ELF-1 (cell line): ENCODE results near the gene NLRP12.
"Not testable (repeated sequence)": the region's sequence is repeated elsewhere in the genome, so short reads cannot be mapped to it uniquely, and the experiment has no call there.

Experiments
- DNase-seq: peaks from one replicate; pipeline ENCODE4 v3.0.0-alpha.2; 2016; ENCODE audit warnings: low read depth, low spot score

The NLRP12 gene, protein sequence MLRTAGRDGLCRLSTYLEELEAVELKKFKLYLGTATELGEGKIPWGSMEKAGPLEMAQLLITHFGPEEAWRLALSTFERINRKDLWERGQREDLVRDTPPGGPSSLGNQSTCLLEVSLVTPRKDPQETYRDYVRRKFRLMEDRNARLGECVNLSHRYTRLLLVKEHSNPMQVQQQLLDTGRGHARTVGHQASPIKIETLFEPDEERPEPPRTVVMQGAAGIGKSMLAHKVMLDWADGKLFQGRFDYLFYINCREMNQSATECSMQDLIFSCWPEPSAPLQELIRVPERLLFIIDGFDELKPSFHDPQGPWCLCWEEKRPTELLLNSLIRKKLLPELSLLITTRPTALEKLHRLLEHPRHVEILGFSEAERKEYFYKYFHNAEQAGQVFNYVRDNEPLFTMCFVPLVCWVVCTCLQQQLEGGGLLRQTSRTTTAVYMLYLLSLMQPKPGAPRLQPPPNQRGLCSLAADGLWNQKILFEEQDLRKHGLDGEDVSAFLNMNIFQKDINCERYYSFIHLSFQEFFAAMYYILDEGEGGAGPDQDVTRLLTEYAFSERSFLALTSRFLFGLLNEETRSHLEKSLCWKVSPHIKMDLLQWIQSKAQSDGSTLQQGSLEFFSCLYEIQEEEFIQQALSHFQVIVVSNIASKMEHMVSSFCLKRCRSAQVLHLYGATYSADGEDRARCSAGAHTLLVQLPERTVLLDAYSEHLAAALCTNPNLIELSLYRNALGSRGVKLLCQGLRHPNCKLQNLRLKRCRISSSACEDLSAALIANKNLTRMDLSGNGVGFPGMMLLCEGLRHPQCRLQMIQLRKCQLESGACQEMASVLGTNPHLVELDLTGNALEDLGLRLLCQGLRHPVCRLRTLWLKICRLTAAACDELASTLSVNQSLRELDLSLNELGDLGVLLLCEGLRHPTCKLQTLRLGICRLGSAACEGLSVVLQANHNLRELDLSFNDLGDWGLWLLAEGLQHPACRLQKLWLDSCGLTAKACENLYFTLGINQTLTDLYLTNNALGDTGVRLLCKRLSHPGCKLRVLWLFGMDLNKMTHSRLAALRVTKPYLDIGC

GRCh38 chr19:53824134-53824611, at the start of gene NLRP12:
NLRP12 (minus strand) TSS chr19:53824314; CDS start chr19:53824174, 140 bp downstream.
- no peak for DNase-seq

- no peak for DNase-seq
These were observed 48.6 kb upstream of the NLRP12 start for GRCh38 chr19:53872762-53873161.

- DNase-seq = no peak
These were observed 47.3 kb upstream of the NLRP12 start for GRCh38 chr19:53871454-53871853.

DNA sequence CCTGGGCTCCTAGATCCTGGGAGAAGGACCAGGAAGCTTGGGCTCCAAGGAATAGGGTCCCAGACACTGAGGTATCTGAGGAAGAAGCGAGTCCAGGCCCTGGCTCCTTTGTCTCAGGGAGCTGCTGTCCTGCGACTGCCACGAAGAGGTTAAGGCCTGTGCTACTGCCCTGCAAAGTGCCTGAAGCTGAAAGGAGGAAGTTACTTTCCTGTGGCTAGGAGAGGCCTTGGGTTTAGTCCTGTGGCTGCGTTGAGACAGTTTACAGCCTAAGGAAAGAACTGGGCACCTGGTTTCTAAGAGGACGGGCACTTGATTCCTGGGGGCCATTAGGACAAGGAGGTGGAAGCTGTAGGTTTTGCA, 46.4 kb upstream of the NLRP12 start:
- DNase-seq = peak; percentile 48

GRCh38 chr19:53869805-53870484, 45.8 kb upstream of the NLRP12 start:
- DNase-seq = not testable (repeated sequence)

DNA sequence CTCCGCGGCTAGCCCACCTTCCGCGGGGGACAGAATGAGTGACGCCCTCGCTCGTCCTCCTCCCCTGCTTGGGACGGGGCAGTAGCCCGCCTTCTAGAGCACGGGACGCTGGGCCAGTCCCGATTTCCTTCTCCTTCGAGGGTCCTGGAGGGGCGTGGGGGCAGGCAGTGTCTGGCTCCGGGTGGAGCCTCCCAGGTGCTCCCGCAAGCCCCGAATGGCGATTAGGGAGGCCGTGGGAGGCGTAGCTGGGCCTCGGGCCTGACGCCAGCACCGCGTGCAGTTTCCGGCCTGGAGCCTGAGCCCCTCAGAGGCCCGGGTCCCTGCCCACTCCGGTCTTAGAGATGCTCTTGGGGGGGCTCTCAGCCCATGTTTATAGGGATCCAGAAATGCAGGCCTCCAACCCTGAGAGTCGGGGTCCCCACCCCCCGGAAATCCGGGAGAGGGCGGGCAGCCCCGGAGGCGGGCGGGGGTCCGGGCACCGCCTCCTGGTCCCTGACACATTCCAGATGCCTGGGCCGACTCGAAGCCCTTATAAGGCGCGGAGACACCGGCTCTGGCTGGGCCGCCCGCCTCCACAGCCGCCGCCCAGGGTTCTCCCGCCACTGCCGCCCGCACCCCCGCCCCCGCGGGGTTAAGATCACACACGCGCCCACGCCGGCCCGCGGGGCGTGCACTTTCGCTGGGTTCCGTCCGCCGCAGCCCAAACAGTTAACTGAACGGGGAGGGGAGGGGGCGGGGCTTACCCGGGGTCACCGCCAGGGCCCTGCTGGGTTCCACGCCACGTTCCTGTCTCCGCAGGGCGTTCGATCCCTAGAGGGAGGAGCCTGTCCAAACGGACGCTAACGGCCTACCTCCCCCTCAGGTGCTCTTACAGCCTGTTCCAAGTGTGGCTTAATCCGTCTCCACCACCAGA, 45.0 kb upstream of the NLRP12 start:
- DNase-seq = peak; percentile 94

- peak; percentile 78 for DNase-seq
These were observed 44.2 kb upstream of the NLRP12 start for GRCh38 chr19:53868091-53868891.

GRCh38 chr19:53867225-53868090, 43.3 kb upstream of the NLRP12 start, which contains the start of gene MYADM:
MYADM (plus strand) TSS chr19:53867883; CDS start chr19:53873530, 5,647 bp downstream.
- DNase-seq = peak; percentile 100

DNA sequence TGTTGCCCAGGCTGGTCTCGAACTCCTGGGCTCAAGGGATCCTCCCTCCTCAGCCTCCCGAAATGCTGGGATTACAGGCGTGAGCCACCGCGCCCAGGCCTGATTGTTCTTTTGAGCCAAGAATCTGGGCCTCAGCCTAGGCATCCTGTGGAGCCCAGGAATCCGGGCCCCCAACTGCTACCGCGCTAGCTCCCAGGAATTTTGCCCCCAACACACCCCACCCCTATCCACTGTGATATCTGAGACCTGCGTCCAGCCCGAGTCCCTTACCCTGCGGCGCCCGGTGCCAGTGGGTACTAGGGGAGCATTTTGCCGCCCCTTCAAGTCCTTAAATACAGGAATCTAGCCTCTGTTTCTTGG, 42.7 kb upstream of the NLRP12 start:
- peak; percentile 74 for DNase-seq

- DNase-seq = peak; percentile 78
These were observed 42.1 kb upstream of the NLRP12 start for GRCh38 chr19:53865918-53866864.

- no peak for DNase-seq
These were observed 41.4 kb upstream of the NLRP12 start for GRCh38 chr19:53865523-53865917.

- DNase-seq = no peak
These were observed 40.3 kb upstream of the NLRP12 start for GRCh38 chr19:53864308-53864836.

- DNase-seq = no peak
These were observed 29.6 kb upstream of the NLRP12 start for GRCh38 chr19:53853707-53854106.

DNA sequence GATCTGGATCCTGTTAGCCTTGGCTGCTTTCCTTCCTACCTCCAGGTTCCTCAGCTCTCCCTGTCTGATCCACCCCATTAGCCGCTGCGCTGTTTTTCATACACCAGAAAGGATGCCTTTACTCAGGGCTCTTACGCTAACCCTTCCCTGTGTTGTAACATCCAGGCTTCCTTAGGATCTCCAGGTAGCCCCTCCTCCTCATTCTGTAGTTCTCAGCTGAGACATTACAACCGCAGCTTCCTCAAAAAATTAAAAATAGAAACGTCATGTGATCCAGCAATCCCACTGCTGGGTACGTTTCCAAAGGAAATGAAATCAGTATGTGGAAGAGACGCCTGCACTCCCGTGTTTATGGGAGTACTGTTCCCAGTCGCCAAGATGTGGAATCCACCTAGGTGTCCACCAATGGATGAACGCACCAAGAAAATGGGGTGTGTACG, 25.1 kb upstream of the NLRP12 start:
- DNase-seq = no peak

GRCh38 chr19:53847555-53847954, 23.4 kb upstream of the NLRP12 start:
- no peak for DNase-seq

GRCh38 chr19:53844849-53845246, 20.7 kb upstream of the NLRP12 start:
- no peak for DNase-seq

- DNase-seq = not testable (repeated sequence)
These were observed 16.8 kb upstream of the NLRP12 start for GRCh38 chr19:53840914-53841313.
